Measurements from ENCODE around the gene NPAS3. TPM values are rescaled to one million over a fixed set of nuclear protein-coding genes. Genes with fewer than 3 reads are reported as not detected.

Gene NPAS3
- total RNA-seq, 1 donor from 2014 or later: 2.5 TPM

- DNase-seq: no peak
- intact Hi-C loops (cut with micrococcal nuclease): no loop called here
- peaks cover 25% of the 10 kb centered on the region for H3K4me1 ChIP-seq
- no peaks in the 10 kb centered on the region for H3K36me3 ChIP-seq
- H3K27ac ChIP-seq (replicated peaks): no peak overlapping the region
- no peak overlapping the region for H3K4me3 ChIP-seq
- H3K27me3 ChIP-seq (ENCODE audit: low read depth): no peaks in the 10 kb centered on the region
- no peak for TF ChIP-seq CTCF (IDR thresholded peaks at IDR 0.05; ENCODE audit: borderline replicate concordance)
- H3K9me3 ChIP-seq (replicated peaks): no peaks in the 10 kb centered on the region
Observed at GRCh38 chr14:33454707-33455106, 516.0 kb downstream of the NPAS3 start.

GRCh38 chr14:33455654-33456345, 517.1 kb downstream of the NPAS3 start:
- no peak overlapping the region for H3K4me3 ChIP-seq
- TF ChIP-seq CTCF (IDR thresholded peaks at IDR 0.05; ENCODE audit: borderline replicate concordance): no peak

GRCh38 chr14:33457021-33457420, 518.3 kb downstream of the NPAS3 start:
- Histone ChIP-seq H3K4me3 (no peak overlapping the region), H3K36me3 (no peaks in the 10 kb centered on the region), H3K4me1 (peaks cover 11% of the 10 kb centered on the region), H3K9me3 (replicated peaks) (no peaks in the 10 kb centered on the region), H3K27ac (replicated peaks) (no peak overlapping the region), H3K27me3 (ENCODE audit: low read depth) (no peaks in the 10 kb centered on the region)
- intact Hi-C loops (cut with micrococcal nuclease): no loop called here
- TF ChIP-seq CTCF (IDR thresholded peaks at IDR 0.05; ENCODE audit: borderline replicate concordance): no peak
- no peak for DNase-seq

More at GRCh38 chr14:33455654-33456345, 517.1 kb downstream of the NPAS3 start:
- Histone ChIP-seq H3K36me3 (no peaks in the 10 kb centered on the region), H3K9me3 (replicated peaks) (no peaks in the 10 kb centered on the region), H3K27me3 (ENCODE audit: low read depth) (no peaks in the 10 kb centered on the region), H3K27ac (replicated peaks) (no peak overlapping the region), H3K4me1 (peaks cover 23% of the 10 kb centered on the region)
- intact Hi-C loops (cut with micrococcal nuclease): no loop called here
- no peak for DNase-seq

- H3K4me3 ChIP-seq: no peak overlapping the region
- TF ChIP-seq CTCF (IDR thresholded peaks at IDR 0.05; ENCODE audit: borderline replicate concordance): no peak
- H3K9me3 ChIP-seq (replicated peaks): no peaks in the 10 kb centered on the region
- intact Hi-C loops (cut with micrococcal nuclease): no loop called here
- peaks cover 10% of the 10 kb centered on the region for H3K4me1 ChIP-seq
- DNase-seq: no peak
- H3K27ac ChIP-seq (replicated peaks): no peak overlapping the region
- H3K36me3 ChIP-seq: no peaks in the 10 kb centered on the region
- no peaks in the 10 kb centered on the region for H3K27me3 ChIP-seq (ENCODE audit: low read depth)
Observed at GRCh38 chr14:33457617-33458016, 518.9 kb downstream of the NPAS3 start.

GRCh38 chr14:33460164-33460563, 521.5 kb downstream of the NPAS3 start:
- no peaks in the 10 kb centered on the region for H3K4me1 ChIP-seq
- no peak overlapping the region for H3K4me3 ChIP-seq
- H3K9me3 ChIP-seq (replicated peaks): no peaks in the 10 kb centered on the region
- H3K27ac ChIP-seq (replicated peaks): no peak overlapping the region
- H3K27me3 ChIP-seq (ENCODE audit: low read depth): no peaks in the 10 kb centered on the region
- no peak for TF ChIP-seq CTCF (IDR thresholded peaks at IDR 0.05; ENCODE audit: borderline replicate concordance)
- intact Hi-C loops (cut with micrococcal nuclease): no loop called here
- no peak for DNase-seq
- H3K36me3 ChIP-seq: no peaks in the 10 kb centered on the region
